ENCODE measurements around the gene UBN2.

DNA sequence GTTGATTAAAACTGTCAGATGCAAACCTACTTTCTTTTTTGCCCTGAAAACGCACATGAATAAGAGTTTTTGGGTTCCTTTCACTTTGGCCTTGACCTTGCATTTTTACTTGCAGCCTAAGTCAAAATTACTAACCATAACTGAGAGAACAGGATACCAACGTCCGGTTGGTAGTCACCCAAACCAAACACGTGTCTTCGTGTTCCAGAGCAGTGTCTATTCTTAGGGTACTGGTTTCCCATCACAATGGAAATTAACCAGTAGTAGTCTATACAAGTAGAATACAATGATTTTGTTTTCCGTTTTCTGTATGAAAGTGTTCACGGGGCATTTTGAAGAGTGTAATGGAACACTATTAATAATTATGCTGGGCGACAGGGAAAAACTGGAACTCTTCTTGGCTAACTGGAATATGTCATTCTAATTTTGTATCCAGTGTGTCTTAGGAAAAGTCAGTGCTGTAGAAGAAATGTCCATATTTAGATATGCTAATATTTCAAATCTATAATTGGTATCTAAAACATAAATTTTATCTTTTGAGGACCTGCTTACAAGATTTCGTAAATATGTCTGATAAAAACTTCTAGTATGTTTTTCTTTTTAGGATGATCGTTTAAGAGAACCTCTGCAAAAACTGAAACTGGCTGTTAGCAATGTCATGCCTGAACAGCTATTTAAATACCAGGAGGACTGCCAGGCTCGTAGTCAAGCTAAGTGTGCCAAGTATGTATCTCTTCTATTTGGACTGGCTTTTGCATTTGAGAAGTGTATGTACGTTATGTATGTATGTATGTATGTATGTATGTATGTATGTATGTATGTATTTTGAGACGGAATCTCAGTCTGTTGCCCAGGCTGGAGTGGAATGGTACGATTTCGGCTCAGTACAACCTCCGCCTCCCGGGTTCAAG, 40.9 kb downstream of the UBN2 start:
- TF ChIP-seq, protein P1, sequence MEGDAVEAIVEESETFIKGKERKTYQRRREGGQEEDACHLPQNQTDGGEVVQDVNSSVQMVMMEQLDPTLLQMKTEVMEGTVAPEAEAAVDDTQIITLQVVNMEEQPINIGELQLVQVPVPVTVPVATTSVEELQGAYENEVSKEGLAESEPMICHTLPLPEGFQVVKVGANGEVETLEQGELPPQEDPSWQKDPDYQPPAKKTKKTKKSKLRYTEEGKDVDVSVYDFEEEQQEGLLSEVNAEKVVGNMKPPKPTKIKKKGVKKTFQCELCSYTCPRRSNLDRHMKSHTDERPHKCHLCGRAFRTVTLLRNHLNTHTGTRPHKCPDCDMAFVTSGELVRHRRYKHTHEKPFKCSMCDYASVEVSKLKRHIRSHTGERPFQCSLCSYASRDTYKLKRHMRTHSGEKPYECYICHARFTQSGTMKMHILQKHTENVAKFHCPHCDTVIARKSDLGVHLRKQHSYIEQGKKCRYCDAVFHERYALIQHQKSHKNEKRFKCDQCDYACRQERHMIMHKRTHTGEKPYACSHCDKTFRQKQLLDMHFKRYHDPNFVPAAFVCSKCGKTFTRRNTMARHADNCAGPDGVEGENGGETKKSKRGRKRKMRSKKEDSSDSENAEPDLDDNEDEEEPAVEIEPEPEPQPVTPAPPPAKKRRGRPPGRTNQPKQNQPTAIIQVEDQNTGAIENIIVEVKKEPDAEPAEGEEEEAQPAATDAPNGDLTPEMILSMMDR (IDR thresholded peaks at IDR 0.05 in 2 of 3, conservative IDR thresholded peaks at IDR 0.05 in 1 of 3; ENCODE audit: borderline replicate concordance in 1 of 3, insufficient read depth in 1 of 3, low read depth in 2 of 3, low read length in 2 of 3), result no peak
- TF ChIP-seq YY1 (IDR thresholded peaks at IDR 0.05; ENCODE audit: extremely low read depth, insufficient replicate concordance, low read depth, low read length) (no peak), POLR2A (IDR thresholded peaks at IDR 0.05; ENCODE audit: borderline replicate concordance, extremely low read depth, insufficient read depth, insufficient read length) (no peak)
